K562 (cell line): ENCODE results near the gene MECP2. TPM values are rescaled to one million over a fixed set of nuclear protein-coding genes. Genes with fewer than 3 reads are reported as not detected.

ENCODE experiments used
- ATAC-seq: fragments of 200-7000 bp; cut with Tn5 transposase; 3 replicates; pipeline ENCODE4 v1.9.1; 2020; ENCODE audit warnings: moderate library complexity
- BruUV-seq: library from RNA; stranded (reverse); fragments of 400-500 nt; replicated peaks from 2 replicates; lab custom pipeline; 2021; lab: Mats Ljungman, UMichigan
- CTCF ChIA-PET: fragments of 300-600 bp; formaldehyde crosslinking; extraction: SDS; loops from one replicate; lab custom pipeline; 2021; ENCODE audit warnings: low intra/inter-chr PET ratio; lab: Yijun Ruan, JAX
- POLR2A ChIA-PET: fragments of 300-600, 350-650 bp; sonication (Branson Sonifier 250); formaldehyde crosslinking; extraction: SDS; loops from one replicate; lab custom pipeline; 2021; ENCODE audit warnings: antibody characterized with exemption, inconsistent platforms; lab: Yijun Ruan, JAX
- DNase-seq, 4 experiments: peaks; one replicate each; pipeline versions ENCODE4 v3.0.0 to v3.0.0-alpha.2; 2011 to 2018; ENCODE audit warnings: low spot score in 3 of 4, mixed read lengths in 3 of 4; ENCODE audit errors: extremely low read depth in 1 of 4
- FAIRE-seq: peaks from 2 replicates; lab custom pipeline; 2011; peaks lifted over from hg19 to GRCh38; lab: Jason Lieb, UNC
- H2AFZ ChIP-seq: 2 replicates; pipeline ENCODE4 v1.6.0; 2011; ENCODE audit warnings: low read depth, low read length, control low read depth, inconsistent platforms
- H3K27ac ChIP-seq: fragments of 200-600 bp; 3 replicates; pipeline ENCODE4 v1.8.0; 2011; ENCODE audit warnings: low read depth, mild to moderate bottlenecking, control low read depth, inconsistent platforms, low read length, moderate library complexity, mixed read lengths; ENCODE audit errors: extremely low read depth
- H3K27me3 ChIP-seq, 2 experiments: fragments of 300-600 bp in 1 of 2; 2 replicates in 1 of 2; 3 replicates in 1 of 2; pipeline versions ENCODE4 v1.6.0 to v1.8.0; 2011; ENCODE audit warnings: inconsistent platforms in 2 of 2, low read length in 2 of 2, mild to moderate bottlenecking in 1 of 2, mixed read lengths in 1 of 2, moderate library complexity in 1 of 2; ENCODE audit not compliant: control insufficient read depth in 2 of 2, insufficient read depth in 2 of 2
- H3K36me3 ChIP-seq: fragments of 300-600 bp; 3 replicates; pipeline ENCODE4 v1.8.0; 2011; ENCODE audit warnings: mild to moderate bottlenecking, low read length, inconsistent platforms; ENCODE audit not compliant: control insufficient read depth, insufficient read depth
- H3K4me1 ChIP-seq, 2 experiments: fragments of 200-600 bp in 1 of 2; replicated peaks in 1 of 2; 2 replicates in 1 of 2; 3 replicates in 1 of 2; pipeline versions ENCODE4 v1.5.1 to v1.8.0; 2011; ENCODE audit warnings: inconsistent platforms in 2 of 2, low read length in 2 of 2, mild to moderate bottlenecking in 1 of 2, mixed read lengths in 1 of 2, moderate library complexity in 1 of 2; ENCODE audit not compliant: control insufficient read depth in 2 of 2, insufficient read depth in 2 of 2
- H3K4me2 ChIP-seq: 2 replicates; pipeline ENCODE4 v1.6.1; 2011; ENCODE audit warnings: low read length, control low read depth, inconsistent platforms, mixed read lengths; ENCODE audit not compliant: insufficient read depth
- H3K4me3 ChIP-seq: fragments of 200-600 bp; sonication (generic), shearing (Covaris generic); 2 replicates; pipeline ENCODE4 v1.5.1; 2016; ENCODE audit warnings: control low read depth, inconsistent platforms
- H3K79me2 ChIP-seq: fragments of 200-600 bp; 3 replicates; pipeline ENCODE4 v1.8.0; 2011; ENCODE audit warnings: low read length, inconsistent platforms; ENCODE audit not compliant: control insufficient read depth, insufficient read depth
- H3K9ac ChIP-seq, 2 experiments: 2 replicates each; pipeline versions ENCODE4 v1.6.0 to v1.6.1; 2011; ENCODE audit warnings: low read depth in 2 of 2, low read length in 2 of 2, control low read depth in 1 of 2, inconsistent platforms in 1 of 2, mild to moderate bottlenecking in 1 of 2, mixed read lengths in 1 of 2; ENCODE audit not compliant: insufficient read depth in 1 of 2
- H3K9me1 ChIP-seq: one replicate; pipeline ENCODE4 v1.6.0; 2011; ENCODE audit warnings: inconsistent platforms, mild to moderate bottlenecking, low read length, moderate library complexity; ENCODE audit not compliant: control insufficient read depth, insufficient read depth
- H3K9me3 ChIP-seq: replicated peaks from 2 replicates; pipeline ENCODE4 v1.5.1; 2011; ENCODE audit warnings: low read depth, low read length, inconsistent platforms; ENCODE audit not compliant: control insufficient read depth, insufficient read depth
- H4K20me1 ChIP-seq: replicated peaks from 2 replicates; pipeline ENCODE4 v1.6.1; 2011; ENCODE audit warnings: low read length, inconsistent platforms, mixed read lengths; ENCODE audit not compliant: control insufficient read depth, insufficient read depth
- ASH1L ChIP-seq: fragments of 450-650 bp; IDR thresholded peaks from 2 replicates; pipeline ENCODE4 v1.6.1; 2018; ENCODE audit warnings: borderline replicate concordance, mild to moderate bottlenecking, low read depth; ENCODE audit not compliant: partially characterized antibody
- CBFB ChIP-seq: sonication (generic); formaldehyde crosslinking; IDR thresholded peaks from 2 replicates; pipeline ENCODE4 v1.4.0; 2020; ENCODE audit warnings: mild to moderate bottlenecking, missing genetic modification reagents
- ELF4 ChIP-seq: fragments of 450-650 bp; formaldehyde crosslinking; IDR thresholded peaks from 2 replicates; pipeline ENCODE4 v1.4.0; 2022; ENCODE audit warnings: missing genetic modification characterization
- GABPA ChIP-seq: fragments of 200-800 bp; sonication (Bioruptor generic); conservative IDR thresholded peaks from 2 replicates; pipeline ENCODE4 v1.6.1; 2016; ENCODE audit warnings: low read depth, missing genetic modification characterization, missing compliant biosample characterization
- KAT7 ChIP-seq: sonication (generic); formaldehyde crosslinking; IDR thresholded peaks from 2 replicates; pipeline ENCODE4 v1.8.0; 2022; ENCODE audit warnings: missing genetic modification reagents, mild to moderate bottlenecking, borderline replicate concordance
- KDM4B ChIP-seq, 2 experiments: fragments of 450-650 bp in 1 of 2; sonication (generic) in 1 of 2; IDR thresholded peaks; 2 replicates each; pipeline ENCODE4 v1.6.1; 2016 to 2017; ENCODE audit warnings: borderline replicate concordance in 2 of 2, antibody characterized with exemption in 1 of 2, low read depth in 1 of 2, mild to moderate bottlenecking in 1 of 2
- NONO ChIP-seq, 2 experiments: fragments of 200-400 bp in 1 of 2; fragments of 450-650 bp in 1 of 2; formaldehyde crosslinking in 1 of 2; IDR thresholded peaks; 2 replicates each; pipeline ENCODE4 v1.6.1; 2017; ENCODE audit warnings: low read depth in 2 of 2, mild to moderate bottlenecking in 2 of 2, moderate library complexity in 2 of 2, low read length in 1 of 2
- NRF1 ChIP-seq, 2 experiments: fragments of 450-650 bp; IDR thresholded peaks in 1 of 2; conservative IDR thresholded peaks in 1 of 2; 2 replicates each; pipeline ENCODE4 v1.6.1; 2014; ENCODE audit warnings: mild to moderate bottlenecking in 2 of 2
- PHF21A ChIP-seq: fragments of 450-650 bp; IDR thresholded peaks from 2 replicates; pipeline ENCODE4 v1.6.1; 2017; ENCODE audit warnings: low read depth, borderline replicate concordance
- RBM15 ChIP-seq: fragments of 200-400 bp; formaldehyde crosslinking; IDR thresholded peaks from 2 replicates; pipeline ENCODE4 v1.6.1; 2018; ENCODE audit warnings: mild to moderate bottlenecking, low read length, moderate library complexity; ENCODE audit not compliant: insufficient read depth
- SMARCB1 ChIP-seq: IDR thresholded peaks from 2 replicates; pipeline ENCODE4 v1.6.1; 2011; ENCODE audit warnings: improper control_type of control experiment, low read depth; ENCODE audit not compliant: insufficient read length
- SPI1 ChIP-seq: IDR thresholded peaks from 2 replicates; pipeline ENCODE4 v1.6.1; 2011; ENCODE audit warnings: low read depth, low read length, control low read depth, borderline replicate concordance
- TGIF2 ChIP-seq: sonication (generic); formaldehyde crosslinking; IDR thresholded peaks from 2 replicates; pipeline ENCODE4 v1.8.1; 2022; ENCODE audit warnings: mild to moderate bottlenecking, missing genetic modification reagents, moderate library complexity
- ZEB2 ChIP-seq: fragments of 450-650 bp; IDR thresholded peaks from 2 replicates; pipeline ENCODE4 v1.6.1; 2016
- ZNF133 ChIP-seq: fragments of 250-450 bp; sonication (Bioruptor Pico); IDR thresholded peaks from 2 replicates; pipeline ENCODE4 v1.4.0; 2020; ENCODE audit warnings: mild to moderate bottlenecking
- ZNF780A ChIP-seq: fragments of 250-450 bp; sonication (Bioruptor Pico); IDR thresholded peaks from 2 replicates; pipeline ENCODE4 v1.5.0; 2021; ENCODE audit warnings: mild to moderate bottlenecking
- WGBS: fragments of 100-300 bp; shearing (Covaris generic); methylation state at CpG from one replicate; pipeline ENCODE4 v1.1.6; 2016; ENCODE audit warnings: low coverage, mixed read lengths; ENCODE audit not compliant: insufficient coverage; ENCODE audit errors: missing lambda C conversion rate; 5-methylcytosine and 5-hydroxymethylcytosine counted together
- in situ Hi-C: fragments of 300-500 bp; cut with MboI; formaldehyde crosslinking; loops from 4 replicates; pipeline ENCODE4 v1.15.0; 2018; ENCODE audit warnings: inconsistent platforms, mixed read lengths
- intact Hi-C: fragments of 100-400 bp; cut with micrococcal nuclease; formaldehyde crosslinking; loops from 2 replicates; pipeline ENCODE4 v1.14.2; 2022
- polyA plus RNA-seq, 8 experiments: library from polyadenylated mRNA; depleted of rRNA in 4 of 8; stranded (reverse) in 5 of 8; unstranded in 3 of 8; fragments of >200 nt; fragmentation: Nextera tagmentation in 2 of 8; fragmentation: Illumina TruSeq in 1 of 8; extraction: Ambion mirVana in 2 of 8; extraction: Trizol in 1 of 8; gene quantifications; 2 replicates each; pipeline versions ENCODE4 v1.2.1 to v1.2.3, GENCODE V29; 2011 to 2014; ENCODE audit warnings: inconsistent platforms in 1 of 8, missing spikeins in 1 of 8
- total RNA-seq, 7 experiments: library from RNA; depleted of rRNA in 6 of 7; stranded (reverse); fragments of >200 nt in 6 of 7; fragmentation: Illumina TruSeq in 2 of 7; extraction: Trizol in 2 of 7; gene quantifications; 2 replicates each; pipeline versions ENCODE4 v1.2.1 to v1.2.3, GENCODE V29; 2011 to 2021; ENCODE audit warnings: low replicate concordance in 1 of 7
- TF ChIP-seq, protein P1 (sequence below): sonication (generic); formaldehyde crosslinking; IDR thresholded peaks from 2 replicates; pipeline ENCODE4 v1.8.0; 2022; ENCODE audit warnings: missing genetic modification reagents, mild to moderate bottlenecking, moderate library complexity, borderline replicate concordance
- TF ChIP-seq, protein P2 (sequence below): fragments of 250-450 bp; sonication (Bioruptor Pico); IDR thresholded peaks from 2 replicates; pipeline ENCODE4 v1.6.1; 2021; ENCODE audit warnings: mild to moderate bottlenecking
- TF ChIP-seq, protein P3 (sequence below): fragments of 450-650 bp; formaldehyde crosslinking; IDR thresholded peaks from 2 replicates; pipeline ENCODE4 v1.4.0; 2022; ENCODE audit warnings: missing genetic modification characterization
- TF ChIP-seq, protein P4 (sequence below): fragments of 250-450 bp; sonication (Bioruptor Pico); IDR thresholded peaks from 2 replicates; pipeline ENCODE4 v1.9.0; 2021; ENCODE audit warnings: mild to moderate bottlenecking

MECP2 gene
- total and polyA plus RNA-seq, 9 of the 15 experiments (the other 6 are each of a cell fraction or from before 2014, with no cell fraction given): 2.1 to 50.9 (median 30.5) TPM

DNA sequence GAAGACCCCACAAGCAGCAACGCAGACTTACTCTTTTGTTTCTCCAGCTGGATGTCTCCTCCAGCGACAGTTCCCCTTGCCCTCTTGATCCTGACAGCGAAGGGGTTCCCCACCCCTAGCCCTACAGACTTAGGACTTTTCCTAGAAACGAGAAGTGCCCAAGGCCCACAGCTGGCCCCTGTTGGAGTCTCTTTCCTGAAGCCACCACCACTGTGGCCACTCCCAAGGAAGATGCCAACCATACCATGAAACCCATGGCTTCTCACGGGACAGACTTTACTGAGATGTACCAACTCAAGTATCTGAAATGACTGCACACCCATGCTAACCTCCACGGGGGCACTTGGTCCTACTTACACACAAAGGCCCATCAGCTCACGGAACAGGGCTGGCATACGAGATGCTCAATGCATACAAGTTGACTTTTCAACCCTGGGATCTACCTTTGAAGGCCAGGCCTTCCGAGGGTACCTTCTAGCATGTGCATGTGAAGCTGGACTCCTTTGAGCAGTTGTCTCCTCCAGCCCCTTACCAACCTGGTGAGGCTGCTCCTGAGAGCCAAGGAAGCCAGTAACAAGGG, 76.9 kb downstream of the MECP2 start:
- intact Hi-C loops: loop anchor here (2.0 to 5.0 kb wide), 2 partner anchors 50 to 72 kb away; partner anchors contain the start of gene HCFC1
- peaks cover 21 to 80% of the 10 kb centered on the region in 2 experiments for H3K4me1 ChIP-seq
- H3K36me3 ChIP-seq: peaks cover 39% of the 10 kb centered on the region
- no peak; the same call in 2 of the 3 replicates for ATAC-seq
- no peaks in the 10 kb centered on the region for H3K9me3 ChIP-seq
- H3K27ac ChIP-seq: peak overlapping the region; percentile 92
- 28% methylated on average over 9 of the region's 9 CpGs for WGBS
- peak overlapping the region; percentile 95 to 99 for H3K9ac ChIP-seq
- peak in 1 of 4 experiments; percentile 25 for DNase-seq
- peak overlapping the region; percentile 76 for H3K4me2 ChIP-seq
- peak overlapping the region; percentile 15; the same call in 1 of the 2 replicates for H2AFZ ChIP-seq
- H3K79me2 ChIP-seq: peaks cover 59% of the 10 kb centered on the region
- no peaks in the 10 kb centered on the region for H3K9me1 ChIP-seq
- TSS peak; percentile 84 for BruUV-seq
- no peaks in the 10 kb centered on the region for H4K20me1 ChIP-seq
- ChIA-PET CTCF (interaction anchor here (1.0 kb wide), 1 partner anchor 74 kb away, joined by 6 read pairs; no protein-coding TSS in a partner anchor), POLR2A (interaction anchor here (0.6 to 2.1 kb wide), 10 partner anchors 9 to 1084 kb away, joined by 3 to 11 read pairs (median 3); no protein-coding TSS in a partner anchor)
- H3K4me3 ChIP-seq: peak overlapping the region; percentile 81
- no peaks in the 10 kb centered on the region for H3K27me3 ChIP-seq
- peak; percentile 71 for FAIRE-seq
- in situ Hi-C loops: no loop called here
- TF ChIP-seq ZNF133 (CRISPR knock-in tag) (no peak), RBM15 (no peak), PHF21A (no peak), CBFB (0 out of 2 replicates have a peak, but pooled peaks have one; percentile 4), NRF1 (conservative IDR thresholded peaks at IDR 0.05 in 1 of 2, IDR thresholded peaks at IDR 0.05 in 1 of 2) (no peak), SMARCB1 (no peak), ELF4 (CRISPR knock-in tag) (no peak), GABPA (tag) (no peak), TGIF2 (CRISPR knock-in tag) (no peak), ASH1L (no peak), KAT7 (CRISPR knock-in tag) (no peak), ZNF780A (CRISPR knock-in tag) (no peak), KDM4B (IDR thresholded peaks at IDR 0.05; ENCODE audit: borderline replicate concordance in 2 of 2, low read depth in 1 of 2) (no peak), SPI1 (peak; percentile 62; the same call in 1 of the 2 replicates), NONO (IDR thresholded peaks at IDR 0.05; ENCODE audit: low read depth in 2 of 2, low read length in 1 of 2) (no peak), ZEB2 (no peak)
- TF ChIP-seq, protein P1, sequence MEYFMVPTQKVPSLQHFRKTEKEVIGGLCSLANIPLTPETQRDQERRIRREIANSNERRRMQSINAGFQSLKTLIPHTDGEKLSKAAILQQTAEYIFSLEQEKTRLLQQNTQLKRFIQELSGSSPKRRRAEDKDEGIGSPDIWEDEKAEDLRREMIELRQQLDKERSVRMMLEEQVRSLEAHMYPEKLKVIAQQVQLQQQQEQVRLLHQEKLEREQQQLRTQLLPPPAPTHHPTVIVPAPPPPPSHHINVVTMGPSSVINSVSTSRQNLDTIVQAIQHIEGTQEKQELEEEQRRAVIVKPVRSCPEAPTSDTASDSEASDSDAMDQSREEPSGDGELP (CRISPR knock-in tag): 0 out of 2 replicates have a peak, but pooled peaks have one; percentile 2
- TF ChIP-seq, protein P2, sequence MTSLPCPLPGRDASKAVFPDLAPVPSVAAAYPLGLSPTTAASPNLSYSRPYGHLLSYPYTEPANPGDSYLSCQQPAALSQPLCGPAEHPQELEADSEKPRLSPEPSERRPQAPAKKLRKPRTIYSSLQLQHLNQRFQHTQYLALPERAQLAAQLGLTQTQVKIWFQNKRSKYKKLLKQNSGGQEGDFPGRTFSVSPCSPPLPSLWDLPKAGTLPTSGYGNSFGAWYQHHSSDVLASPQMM (CRISPR knock-in tag): no peak
- TF ChIP-seq, protein P3, sequence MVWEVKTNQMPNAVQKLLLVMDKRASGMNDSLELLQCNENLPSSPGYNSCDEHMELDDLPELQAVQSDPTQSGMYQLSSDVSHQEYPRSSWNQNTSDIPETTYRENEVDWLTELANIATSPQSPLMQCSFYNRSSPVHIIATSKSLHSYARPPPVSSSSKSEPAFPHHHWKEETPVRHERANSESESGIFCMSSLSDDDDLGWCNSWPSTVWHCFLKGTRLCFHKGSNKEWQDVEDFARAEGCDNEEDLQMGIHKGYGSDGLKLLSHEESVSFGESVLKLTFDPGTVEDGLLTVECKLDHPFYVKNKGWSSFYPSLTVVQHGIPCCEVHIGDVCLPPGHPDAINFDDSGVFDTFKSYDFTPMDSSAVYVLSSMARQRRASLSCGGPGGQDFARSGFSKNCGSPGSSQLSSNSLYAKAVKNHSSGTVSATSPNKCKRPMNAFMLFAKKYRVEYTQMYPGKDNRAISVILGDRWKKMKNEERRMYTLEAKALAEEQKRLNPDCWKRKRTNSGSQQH (CRISPR knock-in tag): no peak
- TF ChIP-seq, protein P4, sequence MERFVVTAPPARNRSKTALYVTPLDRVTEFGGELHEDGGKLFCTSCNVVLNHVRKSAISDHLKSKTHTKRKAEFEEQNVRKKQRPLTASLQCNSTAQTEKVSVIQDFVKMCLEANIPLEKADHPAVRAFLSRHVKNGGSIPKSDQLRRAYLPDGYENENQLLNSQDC (CRISPR knock-in tag): no peak
